ENCODE results near the gene CFAP97D1.

CFAP97D1 gene

GRCh38 chr17:43758497-43759174 lies 21.6 kb upstream of the CFAP97D1 start, which contains the start of gene SOST:
TSS of gene SOST (minus strand) at chr17:43758791. CDS start at chr17:43758741, 50 bp downstream.
- Histone ChIP-seq H3K4me1 (ENCODE audit: control insufficient read depth in 1 of 2, insufficient read depth in 1 of 2, low read depth in 1 of 2, low read length in 1 of 2) (no peaks in the 10 kb centered on the region), H3K27me3 (peaks cover 55% of the 10 kb centered on the region), H3K4me3 (ENCODE audit: low read depth in 1 of 2, low read length in 1 of 2) (no peak within 1 kb of the TSS), H3K36me3 (no peaks in the 10 kb centered on the region), H3K9me3 (no peaks in the 10 kb centered on the region), H3K27ac (no peak within 1 kb of the TSS)
- no peak for TF ChIP-seq CTCF (IDR thresholded peaks at IDR 0.05)

GRCh38 chr17:43759836-43760235 lies 20.4 kb upstream of the CFAP97D1 start:
- Histone ChIP-seq H3K27me3 (peaks cover 43% of the 10 kb centered on the region), H3K4me3 (ENCODE audit: low read depth in 1 of 2, low read length in 1 of 2) (no peak overlapping the region), H3K36me3 (no peaks in the 10 kb centered on the region), H3K4me1 (ENCODE audit: control insufficient read depth in 1 of 2, insufficient read depth in 1 of 2, low read depth in 1 of 2, low read length in 1 of 2) (peaks cover 0 to 6% of the 10 kb centered on the region in 2 experiments), H3K9me3 (no peaks in the 10 kb centered on the region), H3K27ac (no peak overlapping the region)
- no peak for TF ChIP-seq CTCF (IDR thresholded peaks at IDR 0.05)

GRCh38 chr17:43760254-43760852 lies 19.9 kb upstream of the CFAP97D1 start:
- no peak for TF ChIP-seq CTCF (IDR thresholded peaks at IDR 0.05)
- Histone ChIP-seq H3K27me3 (peaks cover 38% of the 10 kb centered on the region), H3K4me1 (ENCODE audit: control insufficient read depth in 1 of 2, insufficient read depth in 1 of 2, low read depth in 1 of 2, low read length in 1 of 2) (peaks cover under 1 to 6% of the 10 kb centered on the region in 2 experiments), H3K9me3 (no peaks in the 10 kb centered on the region), H3K4me3 (ENCODE audit: low read depth in 1 of 2, low read length in 1 of 2) (no peak overlapping the region), H3K36me3 (no peaks in the 10 kb centered on the region), H3K27ac (no peak overlapping the region)

- Histone ChIP-seq H3K27me3 (no peaks in the 10 kb centered on the region), H3K4me3 (ENCODE audit: low read depth in 1 of 2, low read length in 1 of 2) (no peak overlapping the region), H3K36me3 (no peaks in the 10 kb centered on the region), H3K9me3 (no peaks in the 10 kb centered on the region), H3K4me1 (ENCODE audit: control insufficient read depth in 1 of 2, insufficient read depth in 1 of 2, low read depth in 1 of 2, low read length in 1 of 2) (peaks cover 11 to 23% of the 10 kb centered on the region in 2 experiments), H3K27ac (no peak overlapping the region)
- TF ChIP-seq CTCF (IDR thresholded peaks at IDR 0.05), result peak; percentile 71
Measured at GRCh38 chr17:43766413-43767052, 13.7 kb upstream of the CFAP97D1 start.

- H3K36me3 ChIP-seq, result no peaks in the 10 kb centered on the region
- no peak overlapping the region for H3K4me3 ChIP-seq (ENCODE audit: low read depth in 1 of 2, low read length in 1 of 2)
- H3K27ac ChIP-seq, result no peak overlapping the region
- no peak for TF ChIP-seq CTCF (IDR thresholded peaks at IDR 0.05)
- H3K27me3 ChIP-seq, result no peaks in the 10 kb centered on the region
- H3K9me3 ChIP-seq, result no peaks in the 10 kb centered on the region
- peaks cover 11 to 25% of the 10 kb centered on the region in 2 experiments for H3K4me1 ChIP-seq (ENCODE audit: control insufficient read depth in 1 of 2, insufficient read depth in 1 of 2, low read depth in 1 of 2, low read length in 1 of 2)
Measured at GRCh38 chr17:43767053-43767712, 13.1 kb upstream of the CFAP97D1 start.

All from neutrophil (primary cell).